ENCODE results near the gene CYBC1. TPM values are rescaled to one million over a fixed set of nuclear protein-coding genes. Genes with fewer than 3 reads are reported as not detected.

CYBC1 gene
- total RNA-seq, 1 experiment from 2014 or later = 71.7 TPM

- TF ChIP-seq, protein P1, sequence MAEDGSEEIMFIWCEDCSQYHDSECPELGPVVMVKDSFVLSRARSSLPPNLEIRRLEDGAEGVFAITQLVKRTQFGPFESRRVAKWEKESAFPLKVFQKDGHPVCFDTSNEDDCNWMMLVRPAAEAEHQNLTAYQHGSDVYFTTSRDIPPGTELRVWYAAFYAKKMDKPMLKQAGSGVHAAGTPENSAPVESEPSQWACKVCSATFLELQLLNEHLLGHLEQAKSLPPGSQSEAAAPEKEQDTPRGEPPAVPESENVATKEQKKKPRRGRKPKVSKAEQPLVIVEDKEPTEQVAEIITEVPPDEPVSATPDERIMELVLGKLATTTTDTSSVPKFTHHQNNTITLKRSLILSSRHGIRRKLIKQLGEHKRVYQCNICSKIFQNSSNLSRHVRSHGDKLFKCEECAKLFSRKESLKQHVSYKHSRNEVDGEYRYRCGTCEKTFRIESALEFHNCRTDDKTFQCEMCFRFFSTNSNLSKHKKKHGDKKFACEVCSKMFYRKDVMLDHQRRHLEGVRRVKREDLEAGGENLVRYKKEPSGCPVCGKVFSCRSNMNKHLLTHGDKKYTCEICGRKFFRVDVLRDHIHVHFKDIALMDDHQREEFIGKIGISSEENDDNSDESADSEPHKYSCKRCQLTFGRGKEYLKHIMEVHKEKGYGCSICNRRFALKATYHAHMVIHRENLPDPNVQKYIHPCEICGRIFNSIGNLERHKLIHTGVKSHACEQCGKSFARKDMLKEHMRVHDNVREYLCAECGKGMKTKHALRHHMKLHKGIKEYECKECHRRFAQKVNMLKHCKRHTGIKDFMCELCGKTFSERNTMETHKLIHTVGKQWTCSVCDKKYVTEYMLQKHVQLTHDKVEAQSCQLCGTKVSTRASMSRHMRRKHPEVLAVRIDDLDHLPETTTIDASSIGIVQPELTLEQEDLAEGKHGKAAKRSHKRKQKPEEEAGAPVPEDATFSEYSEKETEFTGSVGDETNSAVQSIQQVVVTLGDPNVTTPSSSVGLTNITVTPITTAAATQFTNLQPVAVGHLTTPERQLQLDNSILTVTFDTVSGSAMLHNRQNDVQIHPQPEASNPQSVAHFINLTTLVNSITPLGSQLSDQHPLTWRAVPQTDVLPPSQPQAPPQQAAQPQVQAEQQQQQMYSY (CRISPR knock-in tag; IDR thresholded peaks at IDR 0.05) = no peak
- TF ChIP-seq TEAD4 (CRISPR knock-in tag; IDR thresholded peaks at IDR 0.05) (no peak), ZNF317 (CRISPR knock-in tag; IDR thresholded peaks at IDR 0.05; ENCODE audit: borderline replicate concordance, low read depth) (no peak), NFATC4 (CRISPR knock-in tag; IDR thresholded peaks at IDR 0.05) (no peak), ZSCAN18 (CRISPR knock-in tag; IDR thresholded peaks at IDR 0.05) (no peak), ATF2 (CRISPR knock-in tag; IDR thresholded peaks at IDR 0.05; ENCODE audit: borderline replicate concordance, low read depth) (no peak), ZNF263 (CRISPR knock-in tag; IDR thresholded peaks at IDR 0.05; ENCODE audit: low read depth) (no peak), MXD4 (CRISPR knock-in tag; IDR thresholded peaks at IDR 0.05; ENCODE audit: borderline replicate concordance) (no peak), SP1 (CRISPR knock-in tag; conservative IDR thresholded peaks at IDR 0.05) (no peak), ATF1 (CRISPR knock-in tag; IDR thresholded peaks at IDR 0.05) (no peak), FOXJ3 (CRISPR knock-in tag; IDR thresholded peaks at IDR 0.05; ENCODE audit: borderline replicate concordance) (no peak)
- TF ChIP-seq, protein P2, sequence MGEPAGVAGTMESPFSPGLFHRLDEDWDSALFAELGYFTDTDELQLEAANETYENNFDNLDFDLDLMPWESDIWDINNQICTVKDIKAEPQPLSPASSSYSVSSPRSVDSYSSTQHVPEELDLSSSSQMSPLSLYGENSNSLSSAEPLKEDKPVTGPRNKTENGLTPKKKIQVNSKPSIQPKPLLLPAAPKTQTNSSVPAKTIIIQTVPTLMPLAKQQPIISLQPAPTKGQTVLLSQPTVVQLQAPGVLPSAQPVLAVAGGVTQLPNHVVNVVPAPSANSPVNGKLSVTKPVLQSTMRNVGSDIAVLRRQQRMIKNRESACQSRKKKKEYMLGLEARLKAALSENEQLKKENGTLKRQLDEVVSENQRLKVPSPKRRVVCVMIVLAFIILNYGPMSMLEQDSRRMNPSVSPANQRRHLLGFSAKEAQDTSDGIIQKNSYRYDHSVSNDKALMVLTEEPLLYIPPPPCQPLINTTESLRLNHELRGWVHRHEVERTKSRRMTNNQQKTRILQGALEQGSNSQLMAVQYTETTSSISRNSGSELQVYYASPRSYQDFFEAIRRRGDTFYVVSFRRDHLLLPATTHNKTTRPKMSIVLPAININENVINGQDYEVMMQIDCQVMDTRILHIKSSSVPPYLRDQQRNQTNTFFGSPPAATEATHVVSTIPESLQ (CRISPR knock-in tag; IDR thresholded peaks at IDR 0.05) = no peak
- TF ChIP-seq, protein P3, sequence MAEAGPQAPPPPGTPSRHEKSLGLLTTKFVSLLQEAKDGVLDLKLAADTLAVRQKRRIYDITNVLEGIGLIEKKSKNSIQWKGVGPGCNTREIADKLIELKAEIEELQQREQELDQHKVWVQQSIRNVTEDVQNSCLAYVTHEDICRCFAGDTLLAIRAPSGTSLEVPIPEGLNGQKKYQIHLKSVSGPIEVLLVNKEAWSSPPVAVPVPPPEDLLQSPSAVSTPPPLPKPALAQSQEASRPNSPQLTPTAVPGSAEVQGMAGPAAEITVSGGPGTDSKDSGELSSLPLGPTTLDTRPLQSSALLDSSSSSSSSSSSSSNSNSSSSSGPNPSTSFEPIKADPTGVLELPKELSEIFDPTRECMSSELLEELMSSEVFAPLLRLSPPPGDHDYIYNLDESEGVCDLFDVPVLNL (CRISPR knock-in tag; IDR thresholded peaks at IDR 0.05; ENCODE audit: borderline replicate concordance, low read depth) = no peak
- TF ChIP-seq, protein P4, sequence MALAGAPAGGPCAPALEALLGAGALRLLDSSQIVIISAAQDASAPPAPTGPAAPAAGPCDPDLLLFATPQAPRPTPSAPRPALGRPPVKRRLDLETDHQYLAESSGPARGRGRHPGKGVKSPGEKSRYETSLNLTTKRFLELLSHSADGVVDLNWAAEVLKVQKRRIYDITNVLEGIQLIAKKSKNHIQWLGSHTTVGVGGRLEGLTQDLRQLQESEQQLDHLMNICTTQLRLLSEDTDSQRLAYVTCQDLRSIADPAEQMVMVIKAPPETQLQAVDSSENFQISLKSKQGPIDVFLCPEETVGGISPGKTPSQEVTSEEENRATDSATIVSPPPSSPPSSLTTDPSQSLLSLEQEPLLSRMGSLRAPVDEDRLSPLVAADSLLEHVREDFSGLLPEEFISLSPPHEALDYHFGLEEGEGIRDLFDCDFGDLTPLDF (CRISPR knock-in tag; IDR thresholded peaks at IDR 0.05) = no peak
- DNase-seq (ENCODE audit: low spot score) = no peak
- Mint-ChIP-seq H3K27me3 (ENCODE audit: low read depth) (no peaks in the 10 kb centered on the region), H3K36me3 (no peaks in the 10 kb centered on the region), H3K27ac (no peak overlapping the region), H3K9me3 (no peaks in the 10 kb centered on the region), H3K4me1 (peaks cover 12% of the 10 kb centered on the region), H3K4me3 (no peak overlapping the region)
- POLR2A ChIA-PET = no interaction called here
- ATAC-seq = no peak
- CTCF ChIA-PET = interaction anchor here (0.9 to 1.1 kb wide), 2 partner anchors 10 to 12 kb away, joined by 4 to 5 read pairs; no protein-coding TSS in a partner anchor
These were observed 13.8 kb downstream of the CYBC1 start for GRCh38 chr17:82436601-82437324.

Data from WTC11 (cell line).